ENCODE measurements around the gene CPLANE2.
A peak's percentile ranks its signal among the peaks of the same experiment; 100 is the strongest.
"Not testable (repeated sequence)": the region's sequence is repeated elsewhere in the genome, so short reads cannot be mapped to it uniquely, and the experiment has no call there.

Gene CPLANE2

DNA sequence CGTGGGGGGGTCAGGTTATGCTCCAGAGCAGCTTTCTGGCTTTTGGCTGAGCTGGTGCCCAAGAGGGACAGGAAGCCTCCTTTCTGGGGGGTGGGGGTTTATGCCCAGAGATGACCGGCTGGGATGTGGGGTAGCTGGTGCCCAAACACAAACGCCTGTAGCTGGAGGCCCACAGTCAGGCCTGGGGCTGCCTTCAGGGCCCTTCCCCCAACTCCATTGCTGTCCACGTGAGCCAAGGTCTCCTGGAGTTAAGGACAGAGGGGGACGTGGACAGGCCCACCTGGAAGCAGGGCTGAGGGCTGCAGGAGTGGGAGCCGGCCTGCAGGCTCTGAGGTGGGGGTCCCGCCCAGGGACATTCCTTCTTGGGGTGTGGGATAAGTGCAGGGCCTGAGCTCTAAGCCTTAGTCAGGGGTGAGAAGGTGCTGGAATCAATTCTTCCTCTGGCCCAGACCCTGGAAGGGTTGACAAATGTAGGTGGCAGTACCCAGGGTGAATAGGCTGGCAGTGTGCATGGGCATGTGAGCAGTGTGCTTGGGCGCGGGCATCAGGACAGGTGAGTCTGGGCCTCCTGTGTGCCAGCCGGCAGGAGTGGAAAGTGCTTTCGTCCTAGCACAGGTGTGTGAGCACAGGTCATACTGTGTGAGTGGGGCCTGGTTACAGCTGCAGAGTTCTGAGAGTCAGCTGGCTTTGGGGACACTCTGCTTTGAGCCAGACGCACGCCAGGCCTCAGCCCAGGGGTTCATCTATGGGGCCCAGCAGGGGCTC is 6.8 kb downstream of the CPLANE2 start:
- no peak for DNase-seq

DNA sequence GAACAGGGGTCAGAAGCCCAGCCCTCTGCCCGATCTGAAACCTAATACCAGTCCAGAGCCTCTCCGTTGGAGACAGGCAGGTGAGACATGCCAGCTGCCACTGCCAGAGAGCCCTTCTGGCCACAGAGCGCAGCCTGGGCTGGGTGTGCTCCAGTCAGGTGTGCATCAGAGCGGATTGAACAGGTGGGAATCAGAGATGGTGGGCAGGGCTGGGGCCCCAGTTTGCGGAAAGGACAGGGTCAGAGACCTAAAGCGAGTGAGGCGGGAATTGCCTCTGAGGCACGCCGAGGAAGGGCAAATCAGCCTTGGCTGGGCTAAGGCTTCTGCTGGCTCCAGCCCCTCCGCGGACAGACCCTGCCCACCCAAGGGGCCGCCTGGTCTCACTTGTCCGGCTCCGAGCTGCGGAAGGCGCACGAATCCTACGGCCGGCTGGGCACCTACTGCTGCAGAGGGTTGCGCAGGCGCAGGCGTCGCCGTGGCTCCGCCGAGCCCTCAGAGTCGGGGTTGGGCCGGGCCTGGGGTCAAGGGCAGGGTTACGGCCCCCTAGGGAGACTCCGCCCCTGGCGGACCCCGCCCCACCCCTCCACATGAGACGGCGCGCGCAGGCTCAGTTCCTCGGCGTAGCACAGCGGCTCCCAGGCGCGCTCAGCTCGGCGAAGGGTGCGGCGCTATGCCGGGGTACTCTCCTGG is 10.3 kb downstream of the CPLANE2 start:
- no peak for DNase-seq

DNA sequence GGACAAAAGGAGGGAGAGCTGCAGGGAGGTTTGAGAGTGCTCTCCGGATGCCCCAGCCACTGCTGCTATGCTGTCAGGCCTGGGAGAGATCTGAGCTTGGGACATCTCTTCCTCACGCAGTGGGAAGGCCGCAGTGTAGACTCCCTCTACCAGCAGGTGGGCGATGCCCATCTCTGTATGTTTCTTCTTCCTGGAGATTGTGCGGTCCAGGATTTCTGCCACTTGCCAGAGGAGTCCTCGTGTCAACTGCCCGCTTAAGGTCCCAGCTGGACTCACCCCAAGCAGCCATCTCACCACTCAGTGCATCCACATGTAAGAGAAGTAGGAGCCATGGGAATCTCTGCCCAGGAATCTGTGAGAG is 10.9 kb downstream of the CPLANE2 start:
- no peak for DNase-seq

DNA sequence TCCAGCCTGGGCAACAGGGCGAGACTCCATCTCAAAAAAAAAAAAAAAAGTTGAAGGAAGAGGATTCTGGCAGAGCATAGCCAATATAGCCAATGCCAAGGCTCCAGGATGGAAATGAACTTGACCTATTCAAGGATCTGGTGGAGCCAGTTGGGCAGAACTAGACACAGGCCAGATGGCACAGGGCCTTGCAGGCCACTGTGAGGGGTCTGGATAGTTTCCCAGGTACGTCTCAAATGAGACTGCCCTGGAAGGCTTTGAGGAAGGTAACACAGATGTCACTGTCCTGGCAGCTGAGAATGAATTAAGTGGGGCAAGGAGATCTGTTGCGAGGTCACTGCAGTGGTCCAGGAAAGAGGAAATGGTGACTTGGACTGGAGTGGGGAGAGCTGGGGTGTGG is 12.5 kb downstream of the CPLANE2 start:
- DNase-seq, result no peak

DNA sequence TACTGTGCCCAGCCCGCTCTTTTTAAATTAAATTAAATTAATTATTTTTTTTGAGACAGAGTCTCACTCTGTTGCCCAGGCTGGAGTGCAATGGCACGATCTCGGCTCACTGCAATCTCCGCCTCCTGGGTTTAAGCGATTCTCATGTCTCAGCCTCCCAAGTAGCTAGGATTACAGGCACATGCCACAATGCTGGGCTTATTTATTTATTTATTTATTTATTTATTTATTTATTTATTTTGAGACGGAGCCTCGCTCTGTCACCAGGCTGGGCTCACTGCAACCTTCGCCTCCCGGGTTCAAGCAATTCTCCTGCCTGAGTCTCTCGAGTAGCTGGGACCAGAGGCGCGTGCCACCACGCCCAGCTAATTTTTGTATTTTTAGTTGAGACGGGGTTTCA is 14.3 kb downstream of the CPLANE2 start:
- not testable (repeated sequence) for DNase-seq

DNA sequence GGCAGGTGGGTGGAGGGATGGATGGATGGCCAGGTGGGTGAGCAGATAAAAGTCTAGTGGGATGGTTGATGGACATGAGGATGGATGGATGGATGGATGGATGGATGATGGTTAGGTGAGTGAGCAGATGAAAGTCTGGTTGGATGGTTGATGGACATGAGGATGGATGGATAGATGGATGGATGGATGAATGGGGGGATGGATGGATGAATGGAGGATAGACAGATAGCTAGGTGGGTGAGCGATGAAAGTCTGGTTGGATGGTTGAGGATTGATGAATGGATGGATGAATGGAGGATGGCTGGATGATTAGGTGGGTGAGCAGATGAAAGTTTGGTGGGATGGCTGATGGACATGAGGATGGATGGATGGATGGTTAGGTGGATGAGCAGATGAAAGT is 15.5 kb downstream of the CPLANE2 start:
- no peak for DNase-seq

DNA sequence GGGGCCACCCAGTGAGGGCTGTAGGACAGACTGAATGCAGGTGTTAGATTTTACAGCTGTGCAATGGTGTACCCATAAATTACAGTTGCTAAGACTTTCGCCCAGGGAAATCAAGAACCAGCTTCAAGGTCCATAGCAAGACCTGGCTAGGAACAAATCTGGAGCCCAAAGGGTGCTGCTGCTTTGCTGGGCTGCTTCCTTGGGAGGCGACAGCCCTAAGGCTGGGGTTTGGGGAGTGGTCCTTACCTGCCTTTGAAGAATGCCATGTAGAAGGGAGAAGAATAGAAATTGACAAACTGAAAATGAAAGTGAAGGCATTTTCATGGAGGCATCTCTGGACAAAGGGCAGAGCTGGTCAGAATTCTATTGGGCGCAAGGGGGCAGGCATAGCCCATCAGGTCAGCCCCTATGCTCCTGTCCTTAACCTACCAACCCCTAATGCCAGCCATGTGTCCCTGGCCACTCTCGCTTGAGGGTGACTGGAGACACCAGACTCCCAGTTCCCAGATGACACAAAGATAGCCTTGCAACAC is 16.9 kb downstream of the CPLANE2 start:
- DNase-seq, result no peak

DNA sequence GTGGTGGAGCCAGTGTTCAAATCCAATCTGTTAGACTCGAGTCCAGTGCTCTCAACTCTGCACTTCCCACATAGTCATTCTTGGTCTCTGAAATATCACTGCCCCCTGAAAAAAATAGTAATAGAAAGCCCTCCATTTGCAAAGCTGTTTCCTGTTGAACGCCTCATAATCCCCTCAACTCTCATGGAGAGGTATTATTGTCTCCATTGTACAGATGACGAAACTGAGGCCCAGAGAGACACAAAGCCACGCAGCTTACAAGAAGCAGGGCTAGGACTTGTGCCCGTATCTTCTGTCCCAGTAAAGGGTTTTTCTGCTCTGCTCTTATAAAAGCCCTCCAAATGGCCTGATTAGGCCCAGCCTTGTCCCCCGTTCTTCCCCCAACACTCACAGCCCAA is 18.3 kb downstream of the CPLANE2 start:
- no peak for DNase-seq

DNA sequence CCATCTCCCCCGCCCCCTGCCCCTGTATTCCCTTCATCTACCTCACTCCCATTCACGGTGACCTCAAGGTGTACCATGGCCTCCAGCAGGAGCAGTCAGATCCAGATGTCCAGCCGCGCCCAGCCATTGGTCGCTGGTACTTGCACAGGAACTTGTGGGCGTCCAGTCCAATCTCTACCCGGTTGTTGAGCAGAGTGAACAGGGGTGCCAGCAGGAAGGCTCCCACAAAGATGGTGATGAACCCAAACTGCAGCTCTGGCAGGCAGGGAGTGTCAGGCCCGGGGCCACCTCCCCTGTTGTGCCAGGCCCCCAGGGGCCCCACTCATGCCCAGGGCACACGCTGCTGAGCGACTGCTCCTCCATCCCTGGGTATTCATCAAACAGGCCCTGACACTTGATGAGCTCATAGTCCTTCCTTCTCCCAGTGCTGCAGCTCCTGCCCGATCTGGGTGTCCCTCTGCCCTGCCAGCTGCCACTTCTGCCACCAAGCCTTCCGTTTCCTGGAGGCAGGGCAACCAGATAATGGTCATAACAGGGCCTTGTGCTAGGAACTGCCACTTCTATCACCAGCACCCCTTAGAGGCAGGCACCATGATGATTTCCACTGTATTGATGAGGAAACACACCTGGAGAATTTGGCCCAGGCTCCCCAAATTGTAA is 18.8 kb downstream of the CPLANE2 start:
- no peak for DNase-seq

DNA sequence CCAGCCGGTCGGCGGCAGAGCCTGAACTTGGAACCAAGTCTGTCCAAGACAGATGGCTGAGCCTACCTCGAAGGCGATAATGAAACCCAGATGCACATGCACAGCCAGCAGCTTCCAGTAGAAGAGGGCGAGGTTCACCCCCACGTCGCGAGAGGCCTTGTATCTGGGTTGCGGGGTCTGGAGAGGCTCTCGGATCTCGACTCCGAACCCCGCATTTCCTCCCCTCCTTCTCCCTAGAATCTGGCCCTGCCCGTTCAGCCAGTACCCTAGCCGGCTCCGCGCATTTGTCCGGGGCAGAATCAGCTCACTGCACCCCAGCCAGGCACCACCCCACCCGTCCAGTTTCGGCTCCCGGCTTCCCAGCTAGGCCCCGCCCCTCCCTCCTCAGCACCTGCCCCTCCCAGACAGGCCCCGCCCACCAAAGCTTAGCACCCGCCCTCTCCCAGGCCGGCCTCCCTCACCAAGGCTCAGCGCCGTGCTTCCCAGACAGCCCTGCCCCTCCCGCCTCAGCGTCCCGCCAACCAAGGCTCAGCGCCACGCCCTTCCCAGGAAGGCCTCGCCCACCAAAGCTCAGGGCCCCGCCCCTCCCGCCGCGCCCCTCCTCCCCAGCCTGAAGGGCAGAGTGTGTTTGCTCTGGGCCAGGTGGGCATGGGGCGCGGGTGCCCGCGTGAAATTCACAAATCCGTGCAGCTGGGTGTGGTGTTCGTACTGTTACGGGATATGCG is 19.8 kb downstream of the CPLANE2 start:
- peak; percentile 91 for DNase-seq

DNA sequence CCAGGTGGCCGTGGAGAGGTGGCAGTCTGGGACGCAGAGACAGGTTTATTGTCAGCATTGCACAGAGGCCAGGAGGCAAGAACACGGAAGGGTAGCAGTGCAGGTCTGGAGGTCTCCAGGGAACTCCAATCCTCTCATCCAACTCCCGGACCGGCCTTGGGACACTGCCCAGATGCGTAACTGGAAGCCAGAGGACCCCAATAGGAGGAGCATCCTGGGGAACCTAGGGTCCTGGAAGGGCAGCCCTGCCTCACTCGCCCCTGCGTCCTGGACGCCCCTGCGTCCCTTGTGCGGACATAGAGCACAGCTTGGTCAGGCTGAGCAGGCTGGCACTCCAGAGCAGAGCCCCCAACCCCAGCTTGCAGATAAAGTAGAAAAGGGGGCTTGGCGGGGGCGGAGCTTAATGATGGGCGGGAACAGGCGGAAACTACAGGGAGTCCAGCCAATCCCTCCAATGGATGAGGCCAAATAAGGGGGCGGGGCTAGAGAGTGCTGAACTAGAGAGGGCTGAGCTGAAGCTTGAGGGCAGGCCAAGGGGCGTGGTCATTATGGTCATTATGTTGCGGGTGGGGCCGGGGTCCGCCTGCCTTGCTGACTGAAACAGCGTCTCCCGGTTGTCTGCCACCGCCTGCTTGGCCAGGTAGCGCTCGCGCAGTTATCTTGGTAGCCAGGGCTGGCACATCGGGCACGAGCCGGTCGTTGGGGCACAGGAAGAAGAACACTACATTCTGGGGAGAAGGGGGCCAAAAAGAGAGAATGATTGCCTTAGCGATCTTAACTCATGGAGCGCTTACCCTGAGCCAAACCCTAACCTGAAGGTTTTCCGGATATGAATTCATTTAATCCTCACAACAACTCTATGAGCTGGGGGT is 20.9 kb downstream of the CPLANE2 start:
- peak; percentile 87 for DNase-seq

DNA sequence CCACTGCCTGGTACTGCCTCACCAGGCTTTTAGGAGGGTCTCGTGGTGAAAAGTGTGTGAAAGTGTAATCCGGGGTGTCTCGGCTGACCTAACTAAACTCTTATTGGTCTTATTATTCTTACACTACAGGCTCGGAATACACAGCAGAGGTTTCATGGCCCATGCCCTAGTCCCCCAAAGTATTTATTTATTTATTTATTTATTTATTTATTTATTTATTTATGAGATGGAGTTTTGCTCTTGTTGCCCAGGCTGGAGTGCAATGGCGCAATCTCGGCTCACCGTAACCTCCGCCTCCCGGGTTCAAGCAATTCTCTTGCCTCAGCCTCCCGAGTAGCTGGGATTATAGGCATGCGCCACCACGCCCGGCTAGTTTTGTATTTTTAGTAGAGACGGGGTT is 21.7 kb downstream of the CPLANE2 start:
- DNase-seq, result not testable (repeated sequence)

DNA sequence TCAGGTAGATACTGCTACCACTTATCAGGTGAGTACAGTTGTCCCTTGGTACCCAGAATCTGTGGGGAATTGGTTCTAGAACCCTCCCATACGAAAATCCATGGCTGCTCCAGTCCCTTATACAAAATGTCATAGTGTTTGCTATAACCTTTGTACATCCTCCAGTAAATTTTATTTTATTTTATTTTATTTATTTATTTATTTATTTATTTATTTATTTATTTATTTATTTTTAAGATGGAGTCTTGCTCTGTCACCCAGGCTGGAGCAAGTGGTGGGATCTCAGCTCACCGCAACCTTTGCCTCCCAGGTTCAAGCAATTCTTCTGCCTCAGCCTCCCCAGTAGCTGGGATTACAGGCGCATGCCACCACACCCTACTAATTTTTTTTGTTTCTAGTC is 23.4 kb downstream of the CPLANE2 start:
- DNase-seq, result not testable (repeated sequence)

DNA sequence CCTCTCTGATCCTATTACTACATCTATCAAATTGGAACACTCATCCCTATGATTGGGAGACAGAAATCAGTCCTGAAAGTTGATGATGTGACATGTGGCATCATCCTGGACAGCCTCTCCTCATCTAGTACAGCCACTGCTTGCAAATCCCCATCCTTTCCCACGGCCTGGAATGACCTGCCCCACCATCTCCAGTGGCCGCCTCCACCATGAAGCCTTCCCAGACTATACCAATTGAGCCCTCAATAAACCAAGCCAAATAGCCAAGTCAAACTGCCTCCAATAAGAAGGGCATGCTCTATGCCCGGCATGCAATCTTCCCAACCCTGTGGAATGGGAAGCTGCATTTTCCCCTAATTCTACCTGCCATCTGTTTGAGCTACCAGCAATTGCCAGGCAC is 24.0 kb downstream of the CPLANE2 start:
- no peak for DNase-seq

DNA sequence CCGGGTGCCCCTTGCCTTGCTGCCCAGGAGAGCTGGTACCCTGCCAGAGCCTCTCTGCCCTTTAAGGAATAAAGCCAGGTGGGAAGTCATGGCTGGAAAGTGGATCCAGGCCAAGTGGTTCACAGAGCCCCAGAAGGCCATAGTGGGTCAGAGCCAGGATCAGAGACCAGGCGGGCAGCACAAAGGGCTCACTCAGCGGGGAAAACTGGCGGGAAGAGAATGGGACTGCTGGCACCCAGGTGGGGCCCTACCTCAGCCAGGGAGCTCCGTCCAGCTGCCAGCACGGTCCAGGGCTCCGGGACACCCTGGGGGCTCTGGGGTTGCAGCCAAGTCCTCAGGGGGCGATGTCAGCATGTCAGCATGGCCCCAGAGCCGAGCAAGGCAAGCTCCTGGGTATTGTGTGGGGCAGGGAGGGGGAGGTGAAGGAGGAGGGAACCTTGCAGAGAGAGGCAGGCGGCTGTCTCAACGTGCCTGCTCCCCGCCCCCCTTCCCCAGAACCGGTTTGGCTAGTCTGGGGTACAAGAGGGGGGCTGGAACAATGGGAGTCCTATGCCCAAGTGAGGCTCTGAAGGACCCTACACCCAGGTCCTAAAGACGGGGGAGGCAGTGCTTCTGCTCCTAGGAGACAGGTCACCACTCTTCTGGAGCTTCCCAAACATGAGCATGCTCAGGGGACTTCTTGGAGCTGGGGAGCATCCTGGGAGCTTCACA is 24.6 kb downstream of the CPLANE2 start, which contains the start of gene ARHGEF19:
Gene ARHGEF19 (minus strand): TSS at position 402 of the 711 bp plus-strand sequence. CDS start 3,598 bp downstream, outside the sequence.
- peak; percentile 64 for DNase-seq

DNA sequence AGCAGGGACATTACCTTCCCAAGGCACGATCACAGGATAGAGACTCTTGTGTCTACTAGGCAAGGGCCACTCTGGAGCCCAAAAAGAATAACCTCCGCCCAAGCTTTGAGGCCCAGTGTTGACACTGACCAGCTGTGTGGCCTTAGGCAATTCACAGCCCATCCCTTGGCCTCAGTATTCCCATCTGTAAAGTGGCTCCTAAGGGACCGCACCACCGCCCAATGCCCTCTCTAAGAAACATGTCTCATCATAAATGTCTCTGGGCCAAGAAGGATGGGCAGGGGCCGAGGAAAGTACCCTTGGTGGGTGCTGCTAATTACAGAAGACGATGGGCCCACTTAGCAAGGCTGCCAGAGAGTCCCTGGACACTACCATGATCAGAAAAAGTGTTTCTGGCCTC is 25.2 kb downstream of the CPLANE2 start:
- no peak for DNase-seq

DNA sequence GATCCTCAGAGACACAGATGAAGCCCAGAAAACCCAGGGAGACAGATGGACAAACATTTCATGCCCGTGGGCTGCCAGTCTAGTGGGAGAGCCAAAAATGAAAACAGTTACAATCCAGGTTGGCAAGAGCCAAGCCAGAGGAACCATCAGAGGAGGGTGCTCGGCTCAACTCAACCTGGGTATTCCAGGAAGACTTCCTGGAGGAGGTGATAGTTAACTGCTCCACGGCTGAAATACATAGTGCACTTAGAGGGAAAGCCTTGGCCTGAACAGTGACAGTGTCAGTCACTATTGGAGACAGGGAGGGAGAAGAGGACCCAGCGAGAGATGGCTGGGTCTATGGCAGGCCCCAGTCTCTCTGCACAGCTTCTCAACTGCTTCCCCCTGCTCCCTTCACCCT is 26.4 kb downstream of the CPLANE2 start:
- no peak for DNase-seq

DNA sequence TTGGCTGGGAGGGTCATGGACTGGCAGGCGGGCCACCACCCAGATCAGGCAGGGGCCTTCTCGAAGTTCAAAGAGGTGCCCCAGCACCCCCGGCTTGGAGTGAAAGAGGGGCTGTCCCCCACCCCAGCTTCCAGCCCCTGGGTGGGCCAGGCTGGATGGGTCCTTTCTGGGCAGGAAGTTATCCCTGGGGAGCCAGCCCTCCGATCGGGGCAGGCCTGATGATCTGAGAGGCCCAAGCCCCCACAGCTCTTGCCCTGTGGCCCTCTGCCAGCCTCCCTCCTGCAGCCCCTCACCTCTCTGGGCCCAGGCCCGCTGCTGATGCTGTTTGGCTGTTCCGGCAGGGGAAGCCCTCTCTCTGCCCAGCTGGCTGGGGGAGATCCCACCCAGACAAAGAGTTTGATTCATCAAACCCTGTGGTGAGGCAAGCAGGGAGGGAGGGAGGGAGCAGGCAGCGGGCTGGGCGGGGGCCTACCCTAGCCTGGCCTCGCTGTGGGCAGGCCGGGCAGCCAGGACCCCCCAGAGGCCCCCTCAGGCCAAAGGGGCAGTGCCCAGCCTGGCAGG is 27.1 kb downstream of the CPLANE2 start:
- no peak for DNase-seq

DNA sequence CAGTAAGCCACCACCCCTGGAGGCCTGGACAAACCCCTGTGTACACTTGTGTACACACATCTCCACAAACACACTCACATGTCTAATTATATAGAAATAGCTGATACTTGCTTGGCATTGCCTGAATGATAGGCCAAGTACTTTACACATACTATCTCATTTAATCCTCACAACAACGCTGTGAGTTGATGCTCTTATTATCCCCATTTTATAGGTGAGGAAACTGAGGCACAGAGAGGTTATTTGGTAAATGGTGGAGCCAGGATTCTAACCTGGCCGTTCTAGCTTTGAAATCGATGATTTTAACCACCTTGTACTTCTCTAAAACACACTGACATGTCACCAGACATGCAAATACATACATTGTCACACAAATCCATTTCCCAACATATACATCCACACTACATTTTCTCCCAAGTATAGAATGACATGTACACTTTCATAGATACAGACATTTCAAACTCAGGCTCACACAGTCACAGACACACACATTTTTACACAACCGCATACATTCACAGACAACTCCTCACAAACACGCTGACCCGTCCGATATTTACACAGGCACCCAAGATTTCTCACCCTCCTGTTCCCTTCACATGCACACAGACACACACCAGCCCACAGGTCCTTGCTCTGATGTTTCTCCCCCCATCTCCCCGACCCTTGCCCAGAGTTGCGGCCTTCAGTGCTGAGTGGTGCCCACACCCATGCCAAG is 27.7 kb downstream of the CPLANE2 start:
- DNase-seq, result no peak

DNA sequence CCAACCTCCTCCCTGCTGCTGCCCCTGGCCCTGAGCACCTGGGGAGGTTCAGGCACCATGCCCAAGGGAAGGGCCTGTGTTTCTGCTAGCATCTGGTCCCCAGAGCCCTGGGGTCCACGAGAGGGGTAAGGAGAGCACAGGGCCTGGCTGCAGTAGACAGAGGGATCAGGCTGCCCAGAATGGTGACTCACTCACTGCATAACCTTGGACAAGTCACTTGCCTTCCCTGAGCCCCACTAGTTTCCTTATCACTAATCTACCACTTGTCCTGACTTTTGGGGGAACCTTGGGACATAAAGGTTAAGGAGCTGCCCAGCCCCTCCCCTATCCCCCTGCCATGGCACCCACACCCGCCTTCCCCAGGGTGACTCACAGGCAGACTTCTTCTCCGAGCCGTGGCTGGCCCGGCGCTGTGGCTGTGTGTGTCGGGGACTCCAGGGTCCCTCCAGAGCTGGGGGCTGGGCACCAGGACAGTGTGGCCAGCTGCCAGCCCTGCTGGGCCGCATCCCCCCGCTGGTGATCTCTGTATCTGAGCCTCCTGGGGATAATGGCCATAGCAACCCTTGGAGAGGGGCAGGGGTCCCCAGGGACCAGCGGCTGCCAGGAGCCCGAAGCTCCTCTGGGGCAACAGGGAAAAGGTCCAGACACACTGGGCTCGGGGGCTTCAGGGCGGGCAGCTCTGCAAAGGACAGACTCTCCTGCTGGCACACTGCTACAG is 28.6 kb downstream of the CPLANE2 start:
- no peak for DNase-seq
